ENCODE measurements around the gene GIT2.

Gene GIT2

GRCh38 chr12:109950625-109951024 lies 45.5 kb downstream of the GIT2 start:
- TF ChIP-seq GATA3 (IDR thresholded peaks at IDR 0.05; ENCODE audit: low read depth, low read length): no peak
- TF ChIP-seq GATA2 (IDR thresholded peaks at IDR 0.05; ENCODE audit: low read depth, low read length): no peak

GRCh38 chr12:109949089-109949488 lies 47.1 kb downstream of the GIT2 start:
- TF ChIP-seq GATA2 (IDR thresholded peaks at IDR 0.05; ENCODE audit: low read depth, low read length) (no peak), GATA3 (IDR thresholded peaks at IDR 0.05; ENCODE audit: low read depth, low read length) (no peak)

- TF ChIP-seq GATA3 (IDR thresholded peaks at IDR 0.05; ENCODE audit: low read depth, low read length): no peak
- TF ChIP-seq GATA2 (IDR thresholded peaks at IDR 0.05; ENCODE audit: low read depth, low read length): no peak
These were observed 47.8 kb downstream of the GIT2 start for GRCh38 chr12:109948368-109948767.

GRCh38 chr12:109947521-109947920 lies 48.6 kb downstream of the GIT2 start:
- TF ChIP-seq GATA2 (IDR thresholded peaks at IDR 0.05; ENCODE audit: low read depth, low read length): no peak
- no peak for TF ChIP-seq GATA3 (IDR thresholded peaks at IDR 0.05; ENCODE audit: low read depth, low read length)

GRCh38 chr12:109946913-109947312 lies 49.3 kb downstream of the GIT2 start:
- TF ChIP-seq GATA2 (IDR thresholded peaks at IDR 0.05; ENCODE audit: low read depth, low read length) (no peak), GATA3 (IDR thresholded peaks at IDR 0.05; ENCODE audit: low read depth, low read length) (no peak)

- TF ChIP-seq GATA2 (IDR thresholded peaks at IDR 0.05; ENCODE audit: low read depth, low read length) (no peak), GATA3 (IDR thresholded peaks at IDR 0.05; ENCODE audit: low read depth, low read length) (no peak)
These were observed 49.7 kb downstream of the GIT2 start for GRCh38 chr12:109946505-109946904.

GRCh38 chr12:109944561-109945359 lies 51.4 kb downstream of the GIT2 start:
- TF ChIP-seq GATA2 (IDR thresholded peaks at IDR 0.05; ENCODE audit: low read depth, low read length): no peak
- TF ChIP-seq GATA3 (IDR thresholded peaks at IDR 0.05; ENCODE audit: low read depth, low read length): no peak

- TF ChIP-seq GATA2 (IDR thresholded peaks at IDR 0.05; ENCODE audit: low read depth, low read length) (no peak), GATA3 (IDR thresholded peaks at IDR 0.05; ENCODE audit: low read depth, low read length) (no peak)
These were observed 52.4 kb downstream of the GIT2 start for GRCh38 chr12:109943811-109944210.

GRCh38 chr12:109940339-109940923 lies 55.7 kb downstream of the GIT2 start:
- no peak for TF ChIP-seq GATA2 (IDR thresholded peaks at IDR 0.05; ENCODE audit: low read depth, low read length)
- no peak for TF ChIP-seq GATA3 (IDR thresholded peaks at IDR 0.05; ENCODE audit: low read depth, low read length)

GRCh38 chr12:109939504-109939903 lies 56.7 kb downstream of the GIT2 start:
- TF ChIP-seq GATA2 (IDR thresholded peaks at IDR 0.05; ENCODE audit: low read depth, low read length) (no peak), GATA3 (IDR thresholded peaks at IDR 0.05; ENCODE audit: low read depth, low read length) (no peak)

- TF ChIP-seq GATA2 (IDR thresholded peaks at IDR 0.05; ENCODE audit: low read depth, low read length): no peak
- TF ChIP-seq GATA3 (IDR thresholded peaks at IDR 0.05; ENCODE audit: low read depth, low read length): no peak
These were observed 57.2 kb downstream of the GIT2 start for GRCh38 chr12:109938947-109939346.

- no peak for TF ChIP-seq GATA2 (IDR thresholded peaks at IDR 0.05; ENCODE audit: low read depth, low read length)
- no peak for TF ChIP-seq GATA3 (IDR thresholded peaks at IDR 0.05; ENCODE audit: low read depth, low read length)
These were observed 58.8 kb downstream of the GIT2 start for GRCh38 chr12:109937371-109937770.

GRCh38 chr12:109934026-109934425 lies 62.1 kb downstream of the GIT2 start:
- TF ChIP-seq GATA2 (IDR thresholded peaks at IDR 0.05; ENCODE audit: low read depth, low read length) (no peak), GATA3 (IDR thresholded peaks at IDR 0.05; ENCODE audit: low read depth, low read length) (no peak)

- TF ChIP-seq GATA3 (IDR thresholded peaks at IDR 0.05; ENCODE audit: low read depth, low read length): no peak
- no peak for TF ChIP-seq GATA2 (IDR thresholded peaks at IDR 0.05; ENCODE audit: low read depth, low read length)
These were observed 63.2 kb downstream of the GIT2 start for GRCh38 chr12:109932878-109933503.

GRCh38 chr12:109931143-109931542 lies 65.0 kb downstream of the GIT2 start:
- no peak for TF ChIP-seq GATA3 (IDR thresholded peaks at IDR 0.05; ENCODE audit: low read depth, low read length)
- no peak for TF ChIP-seq GATA2 (IDR thresholded peaks at IDR 0.05; ENCODE audit: low read depth, low read length)
